ENCODE data around the gene ATP5ME.

The ATP5ME gene

DNA sequence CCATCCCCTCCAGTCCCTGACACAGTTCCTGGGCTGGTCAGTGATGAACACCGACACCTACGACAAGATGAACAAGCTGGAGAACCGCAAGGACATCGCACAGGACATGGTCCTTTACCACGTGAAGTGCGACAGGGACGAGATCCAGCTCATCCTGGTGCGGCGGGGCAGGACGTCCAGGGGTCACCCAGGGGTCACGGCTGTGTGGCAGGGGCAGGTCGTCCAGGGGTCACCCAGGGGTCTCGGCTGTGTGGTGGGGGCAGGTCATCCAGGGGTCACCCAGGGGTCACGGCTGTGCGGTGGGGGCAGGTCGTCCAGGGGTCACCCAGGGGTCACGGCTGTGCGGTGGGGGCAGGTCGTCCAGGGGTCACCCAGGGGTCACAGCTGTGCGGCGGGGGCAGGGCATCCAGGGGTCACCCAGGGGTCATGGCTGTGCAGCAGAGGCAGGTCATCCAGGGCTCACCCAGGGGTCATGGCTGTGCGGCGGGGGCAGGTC is 16.7 kb downstream of the ATP5ME start:
- no peaks in the 10 kb centered on the region for H3K9me3 ChIP-seq (ENCODE audit: control insufficient read depth, insufficient read depth, low read depth, low read length)
- H3K27ac ChIP-seq (ENCODE audit: low read depth, low read length) = no peak overlapping the region
- no peak overlapping the region for H3K4me3 ChIP-seq (ENCODE audit: low read depth, low read length)
- H3K27me3 ChIP-seq (ENCODE audit: control insufficient read depth, insufficient read depth, low read length) = no peaks in the 10 kb centered on the region
- H3K4me1 ChIP-seq (ENCODE audit: control insufficient read depth, insufficient read depth, low read length) = no peaks in the 10 kb centered on the region
- H3K9ac ChIP-seq (ENCODE audit: low read length) = no peak overlapping the region
- no peaks in the 10 kb centered on the region; the same call in none of the 2 replicates for H3K36me3 ChIP-seq (ENCODE audit: control insufficient read depth, insufficient read depth, low read length)

DNA sequence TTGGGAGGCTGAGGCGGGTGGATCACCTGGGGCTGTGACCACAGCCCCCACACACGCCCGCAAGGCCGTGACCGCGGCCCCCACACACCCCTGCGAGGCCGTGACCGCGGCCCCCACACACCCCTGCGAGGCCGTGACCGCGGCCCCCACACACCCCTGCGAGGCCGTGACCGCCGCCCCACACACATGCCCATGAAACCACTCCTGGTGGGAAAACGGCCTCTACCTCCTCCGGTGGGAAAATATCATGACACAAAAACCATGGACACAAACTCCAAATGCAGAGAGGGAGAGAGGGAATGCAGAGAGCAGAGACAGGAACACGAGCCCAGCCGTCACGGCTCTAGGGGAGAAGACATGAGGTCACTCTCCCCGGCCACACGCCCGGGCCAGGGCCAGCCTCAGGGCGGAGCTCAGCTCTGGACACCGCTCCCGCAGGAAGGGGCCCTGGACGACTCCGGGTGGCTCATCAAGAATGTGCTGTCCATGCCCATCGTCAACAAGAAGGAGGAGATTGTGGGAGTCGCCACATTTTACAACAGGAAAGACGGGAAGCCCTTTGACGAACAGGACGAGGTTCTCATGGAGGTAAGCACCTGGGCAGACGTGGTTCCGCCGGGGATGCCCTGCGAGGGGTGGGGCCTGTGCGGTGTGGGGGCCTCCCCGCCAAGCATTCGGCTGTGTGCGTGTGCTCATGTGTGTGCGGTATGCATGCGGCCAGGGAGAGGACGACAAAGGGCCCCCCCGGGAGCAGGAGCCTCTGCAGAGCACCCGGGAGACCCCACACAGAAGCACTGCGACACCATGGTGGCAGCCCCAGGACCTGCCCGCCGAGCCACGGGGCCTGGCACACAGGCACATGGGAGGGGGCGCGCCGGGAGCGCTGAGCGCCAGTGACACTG is 17.4 kb downstream of the ATP5ME start:
- Histone ChIP-seq H3K4me1 (ENCODE audit: control insufficient read depth, insufficient read depth, low read length) (no peaks in the 10 kb centered on the region), H3K27me3 (ENCODE audit: control insufficient read depth, insufficient read depth, low read length) (no peaks in the 10 kb centered on the region), H3K9me3 (ENCODE audit: control insufficient read depth, insufficient read depth, low read depth, low read length) (no peaks in the 10 kb centered on the region), H3K4me3 (ENCODE audit: low read depth, low read length) (no peak overlapping the region), H3K27ac (ENCODE audit: low read depth, low read length) (no peak overlapping the region), H3K9ac (ENCODE audit: low read length) (no peak overlapping the region), H3K36me3 (ENCODE audit: control insufficient read depth, insufficient read depth, low read length) (no peaks in the 10 kb centered on the region; the same call in none of the 2 replicates)

DNA sequence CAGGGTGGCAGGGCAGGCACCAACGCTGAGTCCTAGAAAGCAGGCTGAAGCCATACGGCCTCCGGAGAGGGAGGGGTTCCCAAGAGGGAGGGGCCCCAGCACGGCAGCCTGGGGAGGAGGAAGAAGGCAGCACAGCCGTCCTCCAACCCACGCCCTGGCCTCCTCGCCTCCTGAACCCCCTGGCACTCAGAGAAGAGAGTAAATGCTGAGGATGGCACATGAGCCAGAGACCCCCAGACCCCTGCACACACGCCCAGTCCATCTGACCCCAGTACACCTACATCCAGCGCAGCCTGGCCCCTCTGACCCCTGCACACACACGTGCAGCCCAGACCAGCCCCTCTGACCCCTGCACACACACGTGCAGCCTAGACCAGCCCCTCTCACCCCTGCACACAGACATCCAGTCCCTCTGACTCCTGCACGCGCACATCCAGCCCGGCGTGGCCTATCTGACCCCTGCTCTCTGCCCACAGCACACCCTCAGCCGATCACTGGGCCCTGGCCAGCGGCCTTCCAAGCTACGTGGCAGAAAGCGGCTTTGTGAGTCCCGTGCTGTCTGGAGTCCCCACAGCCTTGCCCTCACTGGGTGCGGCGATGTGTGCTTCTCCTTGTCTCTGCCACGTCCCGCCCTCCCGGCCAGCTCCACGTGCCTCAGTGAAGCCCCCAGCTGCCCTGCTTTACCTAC is 18.5 kb downstream of the ATP5ME start:
- Histone ChIP-seq H3K36me3 (ENCODE audit: control insufficient read depth, insufficient read depth, low read length) (no peaks in the 10 kb centered on the region; the same call in none of the 2 replicates), H3K27me3 (ENCODE audit: control insufficient read depth, insufficient read depth, low read length) (no peaks in the 10 kb centered on the region), H3K9ac (ENCODE audit: low read length) (no peak overlapping the region), H3K9me3 (ENCODE audit: control insufficient read depth, insufficient read depth, low read depth, low read length) (no peaks in the 10 kb centered on the region), H3K27ac (ENCODE audit: low read depth, low read length) (no peak overlapping the region), H3K4me1 (ENCODE audit: control insufficient read depth, insufficient read depth, low read length) (no peaks in the 10 kb centered on the region), H3K4me3 (ENCODE audit: low read depth, low read length) (no peak overlapping the region)

DNA sequence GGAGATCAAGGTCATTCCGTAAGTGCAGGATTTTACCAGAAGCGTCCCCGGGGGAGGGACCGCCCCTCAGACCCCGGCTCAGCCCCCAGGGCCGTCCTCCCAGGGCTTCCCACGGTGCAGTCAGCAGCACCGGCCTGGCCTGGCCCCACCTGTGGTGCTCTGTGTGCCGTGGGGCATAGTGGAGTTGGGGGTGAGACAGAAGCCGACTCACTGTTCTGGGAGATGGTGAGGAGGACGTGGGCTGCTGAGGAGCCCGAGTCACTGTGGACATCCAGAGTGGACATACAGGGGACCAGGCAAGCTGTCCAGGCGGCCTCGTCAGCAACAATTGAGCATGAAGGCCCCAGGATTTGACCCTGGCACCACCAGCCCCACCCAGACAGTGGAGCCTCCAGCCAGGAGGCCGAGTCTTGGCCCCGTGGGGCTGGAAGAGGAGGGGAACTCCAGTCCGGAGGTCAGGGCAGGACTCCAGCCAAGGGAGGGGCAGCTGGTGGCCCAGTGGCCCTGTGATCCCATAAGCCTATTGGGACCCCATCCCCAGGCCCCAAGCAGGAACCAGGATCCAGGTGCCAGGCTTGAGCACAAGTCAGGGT is 19.1 kb downstream of the ATP5ME start:
- Histone ChIP-seq H3K4me3 (ENCODE audit: low read depth, low read length) (no peak overlapping the region), H3K9ac (ENCODE audit: low read length) (no peak overlapping the region), H3K27ac (ENCODE audit: low read depth, low read length) (no peak overlapping the region), H3K9me3 (ENCODE audit: control insufficient read depth, insufficient read depth, low read depth, low read length) (no peaks in the 10 kb centered on the region), H3K36me3 (ENCODE audit: control insufficient read depth, insufficient read depth, low read length) (no peaks in the 10 kb centered on the region; the same call in none of the 2 replicates), H3K27me3 (ENCODE audit: control insufficient read depth, insufficient read depth, low read length) (no peaks in the 10 kb centered on the region), H3K4me1 (ENCODE audit: control insufficient read depth, insufficient read depth, low read length) (no peaks in the 10 kb centered on the region)

DNA sequence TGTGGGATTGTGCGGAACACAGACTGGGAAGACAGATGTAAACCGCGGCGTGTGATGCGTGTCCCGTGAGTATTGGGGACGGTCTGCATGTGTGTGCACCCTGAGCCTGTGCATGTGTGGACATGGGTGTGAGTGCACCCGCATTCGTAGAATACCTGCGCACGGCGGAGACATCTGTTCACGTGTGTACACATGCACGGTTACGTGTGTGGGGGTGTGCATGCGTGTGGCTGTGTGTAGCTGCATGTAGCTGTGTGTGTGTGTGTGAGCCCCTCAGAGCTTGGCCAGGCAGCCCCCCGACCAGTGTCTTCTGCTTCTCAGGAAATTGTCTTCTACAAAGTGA is 19.6 kb downstream of the ATP5ME start:
- no peaks in the 10 kb centered on the region for H3K4me1 ChIP-seq (ENCODE audit: control insufficient read depth, insufficient read depth, low read length)
- no peak overlapping the region for H3K4me3 ChIP-seq (ENCODE audit: low read depth, low read length)
- H3K27ac ChIP-seq (ENCODE audit: low read depth, low read length) = no peak overlapping the region
- no peaks in the 10 kb centered on the region for H3K27me3 ChIP-seq (ENCODE audit: control insufficient read depth, insufficient read depth, low read length)
- no peaks in the 10 kb centered on the region for H3K9me3 ChIP-seq (ENCODE audit: control insufficient read depth, insufficient read depth, low read depth, low read length)
- no peak overlapping the region for H3K9ac ChIP-seq (ENCODE audit: low read length)
- H3K36me3 ChIP-seq (ENCODE audit: control insufficient read depth, insufficient read depth, low read length) = no peaks in the 10 kb centered on the region; the same call in 1 of the 2 replicates

DNA sequence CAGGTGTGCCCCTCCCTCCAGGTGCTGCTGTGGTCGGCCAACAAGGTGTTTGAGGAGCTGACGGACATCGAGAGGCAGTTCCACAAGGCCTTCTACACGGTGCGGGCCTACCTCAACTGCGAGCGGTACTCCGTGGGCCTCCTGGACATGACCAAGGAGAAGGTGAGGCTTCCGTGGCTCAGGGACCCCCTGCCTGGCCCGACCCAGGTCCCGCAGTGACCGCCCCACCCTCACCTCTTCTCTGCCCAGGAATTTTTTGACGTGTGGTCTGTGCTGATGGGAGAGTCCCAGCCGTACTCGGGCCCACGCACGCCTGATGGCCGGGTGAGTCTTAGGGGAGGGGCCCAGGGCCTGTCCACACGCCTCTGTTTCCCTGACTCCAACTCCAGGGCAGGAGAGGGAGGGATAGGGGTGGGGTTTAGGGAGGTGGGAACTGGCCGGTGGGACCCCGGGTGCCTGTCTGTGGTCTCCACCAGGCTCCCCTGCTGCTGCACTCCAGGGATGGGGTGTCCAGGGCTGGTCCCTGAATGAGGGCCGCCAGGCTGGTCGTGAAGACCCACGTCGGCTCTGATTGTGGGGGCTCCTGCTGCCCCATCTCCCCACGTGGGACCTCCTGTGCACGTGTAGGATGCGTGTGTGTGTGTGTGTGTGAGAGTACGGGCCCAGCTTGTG is 20.1 kb downstream of the ATP5ME start:
- Histone ChIP-seq H3K9ac (ENCODE audit: low read length) (no peak overlapping the region), H3K27me3 (ENCODE audit: control insufficient read depth, insufficient read depth, low read length) (no peaks in the 10 kb centered on the region), H3K4me1 (ENCODE audit: control insufficient read depth, insufficient read depth, low read length) (no peaks in the 10 kb centered on the region), H3K27ac (ENCODE audit: low read depth, low read length) (no peak overlapping the region), H3K9me3 (ENCODE audit: control insufficient read depth, insufficient read depth, low read depth, low read length) (no peaks in the 10 kb centered on the region), H3K36me3 (ENCODE audit: control insufficient read depth, insufficient read depth, low read length) (no peaks in the 10 kb centered on the region; the same call in 1 of the 2 replicates), H3K4me3 (ENCODE audit: low read depth, low read length) (no peak overlapping the region)

DNA sequence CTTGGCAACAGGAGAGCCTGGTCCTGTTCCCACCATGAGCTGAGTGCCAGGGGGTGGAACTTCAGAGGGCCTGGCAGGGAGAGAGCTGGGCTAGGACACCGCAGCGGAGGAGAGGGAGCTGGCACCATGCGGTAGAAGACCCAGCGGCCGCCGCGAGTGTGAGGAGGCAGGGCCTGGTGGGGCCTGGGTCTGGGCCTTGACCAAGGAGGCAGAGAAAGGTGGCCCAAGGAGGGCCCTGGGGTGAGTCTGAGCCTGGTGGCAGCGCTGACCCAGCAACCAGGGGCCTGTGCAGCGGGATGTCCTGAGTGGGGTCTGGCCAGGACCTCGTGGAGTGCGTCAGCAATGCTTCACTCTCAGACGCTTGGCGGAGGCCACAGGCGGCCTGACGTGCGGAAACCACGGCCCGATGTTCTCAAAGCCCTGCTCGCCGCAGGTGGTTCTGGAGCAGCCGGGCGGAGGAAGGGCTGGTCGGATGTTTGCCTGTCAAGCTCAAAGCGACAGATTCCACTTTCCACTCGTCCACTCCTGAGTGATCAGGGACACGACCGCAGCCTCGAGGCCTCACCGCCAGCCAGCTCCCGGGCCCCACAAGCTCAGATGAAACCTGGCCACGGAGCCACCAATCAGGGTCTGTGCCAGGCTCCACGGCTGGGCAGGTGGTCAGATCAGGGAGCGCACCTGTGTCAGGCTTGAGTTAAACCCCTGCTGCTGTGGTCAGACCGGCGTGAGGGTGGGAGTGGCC is 20.8 kb downstream of the ATP5ME start:
- no peaks in the 10 kb centered on the region for H3K27me3 ChIP-seq (ENCODE audit: control insufficient read depth, insufficient read depth, low read length)
- H3K9me3 ChIP-seq (ENCODE audit: control insufficient read depth, insufficient read depth, low read depth, low read length) = no peaks in the 10 kb centered on the region
- H3K36me3 ChIP-seq (ENCODE audit: control insufficient read depth, insufficient read depth, low read length) = no peaks in the 10 kb centered on the region
- no peak overlapping the region for H3K4me3 ChIP-seq (ENCODE audit: low read depth, low read length)
- H3K9ac ChIP-seq (ENCODE audit: low read length) = no peak overlapping the region
- H3K4me1 ChIP-seq (ENCODE audit: control insufficient read depth, insufficient read depth, low read length) = peaks cover 7% of the 10 kb centered on the region
- no peak overlapping the region for H3K27ac ChIP-seq (ENCODE audit: low read depth, low read length)

DNA sequence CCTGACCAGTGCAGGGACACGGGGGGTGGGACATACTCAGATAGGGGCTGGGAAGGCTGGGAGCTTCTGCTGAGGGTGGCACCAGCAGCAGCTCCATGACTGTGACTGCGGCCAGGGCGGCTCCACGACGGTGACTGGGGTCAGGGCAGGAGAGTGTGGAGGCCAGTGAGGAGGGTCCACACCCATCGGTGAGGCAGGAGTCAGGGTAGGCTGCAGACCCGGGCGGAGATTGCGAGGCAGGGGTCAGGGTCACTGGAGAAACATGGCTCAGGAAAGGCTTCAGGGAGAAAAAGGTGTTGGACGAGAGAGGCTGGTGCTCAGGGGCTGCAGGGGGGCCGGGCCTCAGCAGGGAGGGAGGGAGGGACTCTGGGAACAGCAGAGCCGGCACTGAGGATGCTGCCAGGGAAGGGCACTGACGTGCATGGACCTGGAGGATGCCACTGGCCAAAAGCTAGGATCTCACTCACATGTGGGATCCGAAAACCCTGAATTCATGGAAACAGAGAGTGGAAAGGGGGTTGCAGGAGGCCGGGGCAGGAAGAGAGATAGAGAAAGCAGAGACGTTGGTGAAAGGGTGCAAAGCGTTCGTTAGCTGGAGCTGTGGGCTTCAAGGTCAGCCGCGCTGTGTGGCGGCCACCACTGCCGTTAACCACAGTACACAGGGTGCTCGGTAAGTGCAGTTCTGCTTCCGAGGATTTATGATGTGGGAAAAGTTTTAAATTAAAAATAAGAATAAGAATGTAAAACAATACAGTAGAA is 22.0 kb downstream of the ATP5ME start:
- Histone ChIP-seq H3K4me3 (ENCODE audit: low read depth, low read length) (no peak overlapping the region), H3K27me3 (ENCODE audit: control insufficient read depth, insufficient read depth, low read length) (no peaks in the 10 kb centered on the region), H3K27ac (ENCODE audit: low read depth, low read length) (no peak overlapping the region), H3K9ac (ENCODE audit: low read length) (no peak overlapping the region), H3K9me3 (ENCODE audit: control insufficient read depth, insufficient read depth, low read depth, low read length) (no peaks in the 10 kb centered on the region), H3K36me3 (ENCODE audit: control insufficient read depth, insufficient read depth, low read length) (no peaks in the 10 kb centered on the region), H3K4me1 (ENCODE audit: control insufficient read depth, insufficient read depth, low read length) (peaks cover 11% of the 10 kb centered on the region)

DNA sequence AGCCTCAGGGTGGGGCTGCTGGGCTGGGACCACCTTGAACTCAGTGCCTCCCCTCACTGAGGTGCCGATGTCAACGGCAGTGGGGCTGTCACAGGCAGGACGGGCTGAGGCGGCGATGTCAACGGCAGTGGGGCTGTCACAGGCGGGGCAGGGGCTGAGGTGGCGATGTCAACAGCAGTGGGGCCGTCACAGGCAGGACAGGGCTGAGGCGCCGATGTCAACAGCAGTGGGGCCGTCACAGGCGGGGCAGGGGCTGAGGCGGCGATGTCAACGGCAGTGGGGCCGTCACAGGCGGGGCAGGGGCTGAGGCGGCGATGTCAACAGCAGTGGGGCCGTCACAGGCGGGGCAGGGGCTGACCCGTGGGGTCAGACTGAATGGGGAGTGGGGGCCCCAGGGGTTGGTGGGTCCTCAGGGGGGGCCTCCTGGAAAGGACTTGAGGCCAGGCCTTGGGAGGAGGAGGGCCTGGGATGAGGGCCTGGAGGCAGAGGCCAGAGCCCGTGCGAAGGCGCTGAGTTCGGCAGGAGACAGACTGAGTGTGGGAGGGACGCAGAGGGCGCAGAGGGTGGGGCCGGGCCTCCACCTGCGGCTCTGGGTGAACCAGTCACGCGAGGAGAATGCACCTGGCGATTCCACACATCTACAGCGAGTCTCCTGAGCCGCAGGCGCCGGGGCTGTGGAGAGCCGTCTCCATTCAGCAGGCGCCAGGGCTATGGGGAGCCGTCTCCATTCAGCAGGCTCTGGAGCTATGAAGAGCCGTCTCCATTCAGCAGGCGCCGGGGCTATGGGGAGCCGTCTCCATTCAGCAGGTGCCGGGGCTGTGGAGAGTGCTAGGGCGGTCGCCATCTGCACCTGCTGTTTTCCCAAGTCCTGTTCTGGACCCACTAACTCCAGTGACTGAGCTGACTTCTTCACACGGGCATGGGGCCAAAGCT is 22.9 kb downstream of the ATP5ME start:
- no peak overlapping the region for H3K27ac ChIP-seq (ENCODE audit: low read depth, low read length)
- H3K36me3 ChIP-seq (ENCODE audit: control insufficient read depth, insufficient read depth, low read length) = no peaks in the 10 kb centered on the region
- peaks cover 11% of the 10 kb centered on the region for H3K4me1 ChIP-seq (ENCODE audit: control insufficient read depth, insufficient read depth, low read length)
- H3K9me3 ChIP-seq (ENCODE audit: control insufficient read depth, insufficient read depth, low read depth, low read length) = no peaks in the 10 kb centered on the region
- H3K9ac ChIP-seq (ENCODE audit: low read length) = no peak overlapping the region
- no peaks in the 10 kb centered on the region for H3K27me3 ChIP-seq (ENCODE audit: control insufficient read depth, insufficient read depth, low read length)
- H3K4me3 ChIP-seq (ENCODE audit: low read depth, low read length) = no peak overlapping the region

All from HUES6 (cell line).